Colon (tissue), 2 donors: Measurements from ENCODE around the gene ASIC5.

ENCODE experiments used
- FAIRE-seq: peaks from 2 replicates; lab custom pipeline; 2012; peaks lifted over from hg19 to GRCh38; lab: Jason Lieb, UNC
- donor health status: control.
- donor health status: control.

The ASIC5 gene

GRCh38 chr4:155881555-155881954 lies 15.5 kb upstream of the ASIC5 start:
- no peak for FAIRE-seq

- FAIRE-seq = no peak
Observed at GRCh38 chr4:155879767-155880166, 13.7 kb upstream of the ASIC5 start.

- FAIRE-seq = no peak
Observed at GRCh38 chr4:155878611-155879010, 12.5 kb upstream of the ASIC5 start.

GRCh38 chr4:155877971-155878370 lies 11.9 kb upstream of the ASIC5 start:
- no peak for FAIRE-seq

GRCh38 chr4:155875878-155876277 lies 9.8 kb upstream of the ASIC5 start:
- FAIRE-seq = no peak

GRCh38 chr4:155855897-155856296 lies 10.2 kb downstream of the ASIC5 start:
- no peak for FAIRE-seq

- no peak for FAIRE-seq
Observed at GRCh38 chr4:155854582-155855226, 11.4 kb downstream of the ASIC5 start.

- FAIRE-seq = no peak
Observed at GRCh38 chr4:155853189-155853588, 12.9 kb downstream of the ASIC5 start.

- no peak for FAIRE-seq
Observed at GRCh38 chr4:155849042-155849441, 17.0 kb downstream of the ASIC5 start.

- FAIRE-seq = no peak
Observed at GRCh38 chr4:155846929-155847328, 19.1 kb downstream of the ASIC5 start.

- no peak for FAIRE-seq
Observed at GRCh38 chr4:155842080-155842479, 24.0 kb downstream of the ASIC5 start.

GRCh38 chr4:155837203-155837796 lies 28.8 kb downstream of the ASIC5 start:
- no peak for FAIRE-seq

GRCh38 chr4:155832664-155833063 lies 33.4 kb downstream of the ASIC5 start:
- no peak for FAIRE-seq

- FAIRE-seq = no peak
Observed at GRCh38 chr4:155828628-155829027, 37.4 kb downstream of the ASIC5 start.

- no peak for FAIRE-seq
Observed at GRCh38 chr4:155822572-155822971, 43.5 kb downstream of the ASIC5 start.

GRCh38 chr4:155820887-155821518 lies 45.1 kb downstream of the ASIC5 start:
- FAIRE-seq = no peak

- no peak for FAIRE-seq
Observed at GRCh38 chr4:155819066-155819465, 47.0 kb downstream of the ASIC5 start.

GRCh38 chr4:155818639-155819038 lies 47.4 kb downstream of the ASIC5 start:
- FAIRE-seq = no peak

- FAIRE-seq = no peak
Observed at GRCh38 chr4:155811083-155811482, 55.0 kb downstream of the ASIC5 start.

GRCh38 chr4:155809835-155810234 lies 56.2 kb downstream of the ASIC5 start:
- peak; percentile 80 for FAIRE-seq

GRCh38 chr4:155807021-155807420 lies 59.1 kb downstream of the ASIC5 start:
- no peak for FAIRE-seq

- FAIRE-seq = no peak
Observed at GRCh38 chr4:155805016-155805415, 61.1 kb downstream of the ASIC5 start.

GRCh38 chr4:155802190-155802959 lies 63.7 kb downstream of the ASIC5 start:
- no peak for FAIRE-seq
